Thyroid gland (tissue), 4 donors: Measurements from ENCODE around the gene FARS2.

Source experiments
- CTCF ChIP-seq, 6 experiments: fragments of 200-600 bp in 3 of 6; fragments of 450-650 bp in 3 of 6; sonication (generic) in 3 of 6; IDR thresholded peaks; one replicate each; pipeline ENCODE4 v1.5.1; 2016 to 2019; ENCODE audit warnings: antibody characterized with exemption in 6 of 6, mild to moderate bottlenecking in 2 of 6, inconsistent platforms in 1 of 6, moderate library complexity in 1 of 6
- POLR2A ChIP-seq, 2 donors: fragments of 450-650 bp; IDR thresholded peaks; one replicate each; pipeline ENCODE4 v1.6.1; 2017; ENCODE audit warnings: antibody characterized with exemption in 2 of 2, mild to moderate bottlenecking in 2 of 2, moderate library complexity in 1 of 2

DNA sequence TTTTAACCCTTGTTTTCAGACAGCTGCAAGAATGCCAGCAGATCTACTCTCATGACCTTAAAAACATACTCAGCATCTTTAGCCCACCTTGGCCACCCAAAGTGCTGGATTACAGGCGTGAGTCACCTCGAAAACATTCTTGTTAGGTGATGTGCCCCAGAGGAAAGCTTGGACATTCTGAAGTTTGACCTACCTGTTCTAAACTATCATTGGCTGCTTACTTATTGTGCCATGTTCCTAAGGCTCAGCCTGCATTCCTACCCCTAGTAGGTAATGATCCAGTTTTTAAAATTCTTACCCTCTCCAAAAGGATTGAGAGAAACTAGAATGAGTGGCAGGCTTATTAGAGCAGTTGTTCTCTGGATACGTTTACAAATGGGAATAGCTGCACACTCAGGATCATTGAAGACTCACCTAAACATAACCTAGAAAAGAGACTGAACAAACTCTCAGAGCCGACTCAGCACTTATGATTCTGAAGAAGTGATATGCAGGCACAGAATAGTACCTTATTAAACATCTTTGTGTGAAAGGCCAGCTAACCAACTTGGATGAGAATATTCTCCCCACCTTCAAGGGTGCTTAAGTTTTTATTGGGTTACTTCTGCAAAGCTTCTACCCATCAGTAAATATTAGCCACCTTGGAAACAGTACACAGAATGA is 383.3 kb downstream of the FARS2 start:
- no peak for TF ChIP-seq CTCF (IDR thresholded peaks at IDR 0.05)
- no peak for TF ChIP-seq POLR2A (IDR thresholded peaks at IDR 0.05)
